Activated T-helper 1 cell treated with Interleukin-2 at 50 U/mL for 16 hours (primary cell): ENCODE measurements around the gene TRAF3.
"Not testable (repeated sequence)": the region's sequence is repeated elsewhere in the genome, so short reads cannot be mapped to it uniquely, and the experiment has no call there.

Experiments used
- DNase-seq: peaks from one replicate; pipeline ENCODE4 v3.0.0-alpha.2; 2020; ENCODE audit warnings: low read depth

The TRAF3 gene

DNA sequence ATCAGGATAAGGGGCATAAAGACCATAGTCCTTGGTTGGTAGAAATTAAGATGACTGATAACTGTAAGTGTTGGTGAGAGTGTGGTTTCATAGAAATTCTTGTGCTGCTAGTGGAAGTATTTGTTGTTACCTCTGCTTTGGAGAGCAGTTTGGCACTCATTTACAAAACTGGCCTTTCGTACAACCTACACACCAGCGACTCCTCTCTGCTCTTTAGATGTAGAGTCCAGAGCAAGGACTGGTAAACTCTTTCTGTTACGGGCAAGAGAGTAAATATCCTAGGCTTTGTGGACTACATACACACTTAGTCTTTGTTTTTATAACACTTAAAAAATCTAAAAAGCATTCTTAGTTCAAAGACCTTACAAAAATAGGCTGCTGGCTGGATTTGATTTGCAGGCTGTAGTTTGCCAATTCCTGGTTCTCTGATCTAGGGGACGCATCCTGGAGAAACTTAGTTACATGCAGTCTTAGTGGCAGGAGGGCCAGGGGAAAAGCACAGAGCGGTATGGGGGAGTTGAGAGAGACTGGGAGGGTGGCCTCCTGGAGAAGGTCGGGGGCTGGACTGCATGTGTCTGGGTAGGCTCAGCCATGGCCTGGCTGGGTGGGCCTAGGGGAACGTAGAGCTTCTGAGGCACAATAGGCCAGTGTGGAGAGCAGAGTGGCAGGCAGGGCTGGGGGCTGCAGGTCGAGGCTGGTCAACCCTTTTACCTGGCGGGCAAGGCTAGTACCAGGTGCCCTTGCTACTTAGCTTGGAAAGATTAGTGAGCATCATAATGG, 89.9 kb downstream of the TRAF3 start:
- DNase-seq: no peak

DNA sequence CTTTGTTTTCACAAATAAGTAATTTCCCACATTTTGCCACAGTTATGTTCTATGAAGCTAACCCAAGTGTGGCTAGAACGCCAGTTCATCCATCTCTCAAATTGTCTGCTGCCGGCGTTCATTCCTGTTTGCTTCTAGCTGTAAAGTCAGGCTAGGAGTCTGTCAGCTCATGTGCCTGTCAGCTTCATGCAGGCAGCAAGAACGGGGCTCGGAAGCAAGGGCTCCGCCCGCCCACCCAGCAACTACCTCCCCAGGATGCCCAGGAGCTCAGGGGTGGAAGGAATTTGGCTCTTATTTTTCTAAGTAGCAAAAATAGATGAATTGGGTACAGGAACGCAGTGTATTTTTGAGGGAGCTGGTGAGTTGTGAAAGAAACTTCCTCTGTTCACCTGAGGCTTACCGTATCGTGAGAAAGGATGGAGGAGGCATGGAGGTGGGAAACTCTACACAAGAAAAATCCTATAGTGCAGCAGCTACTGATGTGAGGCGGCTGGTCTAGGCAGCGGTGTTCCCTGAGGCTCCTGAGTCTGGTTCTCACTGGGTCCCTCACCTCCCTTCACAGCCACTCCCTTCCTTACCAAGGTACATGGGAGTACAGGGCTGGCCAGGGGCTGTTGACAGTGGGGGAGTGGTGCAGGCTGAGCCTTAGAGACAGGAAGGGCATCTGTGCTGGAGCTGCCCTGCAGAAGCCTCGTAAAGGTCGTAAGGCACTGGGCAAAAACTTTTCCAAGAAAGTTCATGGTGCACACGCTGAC, 90.8 kb downstream of the TRAF3 start:
- no peak for DNase-seq

DNA sequence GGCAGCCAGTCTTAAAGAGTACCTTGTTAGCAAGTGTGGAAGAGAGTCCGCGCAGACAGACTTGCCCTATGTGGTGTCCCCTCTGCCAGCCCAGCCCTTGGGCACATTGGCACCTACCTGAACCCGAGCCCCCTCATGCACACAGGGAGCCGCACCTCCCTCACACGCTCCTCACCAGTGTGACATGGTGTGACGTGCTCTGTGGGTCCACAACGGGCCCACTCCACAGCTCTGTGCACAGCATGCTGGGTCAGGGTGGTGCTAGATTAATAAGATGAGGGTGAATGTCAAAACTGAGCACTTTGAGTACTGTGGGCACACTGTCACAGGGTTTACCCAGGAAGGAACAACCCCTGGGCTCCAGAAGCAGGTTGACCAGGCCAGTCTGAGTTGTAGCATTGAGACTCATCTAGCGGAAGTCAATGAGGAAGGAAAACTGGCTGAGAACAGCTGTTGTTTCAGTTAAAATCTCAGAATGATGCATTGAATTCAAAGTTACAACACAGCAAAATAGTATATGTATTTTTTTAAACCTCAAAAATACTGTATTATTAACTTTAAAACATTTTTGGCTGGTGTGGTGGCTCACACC, 91.8 kb downstream of the TRAF3 start:
- no peak for DNase-seq

DNA sequence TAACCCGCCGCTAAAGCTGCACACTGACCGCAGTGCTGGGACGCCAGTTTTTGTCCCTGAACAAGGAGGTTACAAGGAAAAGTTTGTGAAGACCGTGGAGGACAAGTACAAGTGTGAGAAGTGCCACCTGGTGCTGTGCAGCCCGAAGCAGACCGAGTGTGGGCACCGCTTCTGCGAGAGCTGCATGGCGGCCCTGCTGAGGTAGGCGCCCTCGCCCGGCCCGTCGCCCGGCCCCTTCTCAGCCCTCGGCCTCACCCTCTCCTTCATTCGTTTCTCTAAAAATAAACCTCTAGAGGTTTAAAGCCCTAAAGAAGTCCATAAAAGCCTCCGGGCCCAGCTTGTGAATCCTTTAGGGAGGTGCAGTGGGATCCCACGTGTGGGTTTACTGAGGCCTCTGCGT, 93.0 kb downstream of the TRAF3 start:
- no peak for DNase-seq

DNA sequence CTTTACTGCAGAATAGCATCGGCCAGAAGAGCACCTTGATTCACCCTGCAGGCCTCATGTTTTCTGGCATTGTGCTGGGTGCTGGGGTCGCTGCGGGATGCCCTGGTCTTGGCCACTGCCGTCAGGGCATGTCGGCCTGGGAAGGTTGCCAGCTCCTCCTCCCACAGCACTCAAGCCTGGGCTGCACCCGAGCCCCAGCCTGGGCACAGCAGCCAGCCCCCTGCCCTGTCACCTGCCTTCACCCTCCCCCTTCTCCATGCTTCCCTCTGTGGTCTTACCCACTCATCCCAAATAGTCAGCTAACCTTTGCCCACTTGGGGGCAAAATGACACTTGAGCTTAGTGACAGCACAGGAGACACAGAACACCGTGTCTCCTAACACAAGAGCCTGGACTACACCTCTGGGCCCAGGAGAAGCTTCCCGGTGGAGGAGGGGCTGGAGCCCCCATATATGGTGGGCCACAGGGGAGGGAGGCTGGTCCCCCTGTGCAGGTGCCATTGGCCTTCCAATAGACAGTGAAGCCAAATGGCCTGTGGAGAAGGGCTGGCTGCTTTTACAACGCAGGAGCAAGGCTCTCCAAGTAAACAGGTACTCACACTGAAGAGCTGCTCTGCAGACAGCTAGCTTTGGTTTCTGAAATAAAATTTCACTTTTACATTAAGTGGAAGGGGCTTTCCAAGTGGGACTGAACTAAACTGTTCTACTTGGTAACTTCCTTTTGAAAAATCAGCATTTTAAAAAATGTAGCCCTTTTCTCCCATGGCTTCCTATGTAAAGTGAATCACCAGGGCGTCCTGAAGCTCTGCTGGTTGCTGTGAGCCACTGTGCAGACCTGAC, 94.0 kb downstream of the TRAF3 start:
- no peak for DNase-seq

DNA sequence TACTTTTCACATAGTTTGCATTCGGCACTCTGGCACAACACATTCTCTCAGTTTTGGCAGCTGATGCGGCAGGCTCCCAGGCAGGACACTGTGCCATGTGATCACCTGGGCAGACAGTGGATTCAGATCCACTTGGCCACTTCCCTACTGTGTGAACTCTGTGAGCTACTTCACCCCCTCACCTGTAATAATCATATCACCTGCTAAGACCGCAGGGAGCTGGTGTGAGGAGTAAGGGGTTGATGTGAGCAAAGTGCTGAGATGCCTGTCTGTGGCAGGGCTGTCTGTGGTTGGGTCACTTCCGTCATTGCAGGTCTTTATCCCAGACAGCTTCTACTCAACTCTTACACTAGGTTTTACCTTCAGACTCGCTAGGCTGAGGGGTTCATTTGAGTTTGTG, 94.8 kb downstream of the TRAF3 start:
- no peak for DNase-seq

DNA sequence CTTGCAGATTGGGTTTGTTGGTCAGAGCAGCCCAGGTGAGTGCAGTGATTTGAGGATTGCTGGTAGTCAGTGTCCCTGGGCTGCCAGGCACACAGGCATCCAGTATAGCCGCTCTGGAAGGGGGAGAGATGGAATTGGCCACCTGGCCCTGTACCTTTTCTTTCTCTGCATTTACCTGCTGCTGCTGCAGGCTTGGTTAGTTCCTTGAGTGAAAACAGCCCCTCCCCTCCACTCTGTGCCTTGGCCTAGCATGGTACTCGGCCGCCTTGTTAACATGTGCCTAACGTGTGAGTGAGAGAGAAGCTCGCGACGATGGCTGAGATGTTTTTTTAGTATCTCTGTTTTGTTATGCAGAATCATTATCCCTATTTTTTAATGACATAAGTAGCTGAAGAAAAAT, 95.9 kb downstream of the TRAF3 start:
- DNase-seq: no peak

DNA sequence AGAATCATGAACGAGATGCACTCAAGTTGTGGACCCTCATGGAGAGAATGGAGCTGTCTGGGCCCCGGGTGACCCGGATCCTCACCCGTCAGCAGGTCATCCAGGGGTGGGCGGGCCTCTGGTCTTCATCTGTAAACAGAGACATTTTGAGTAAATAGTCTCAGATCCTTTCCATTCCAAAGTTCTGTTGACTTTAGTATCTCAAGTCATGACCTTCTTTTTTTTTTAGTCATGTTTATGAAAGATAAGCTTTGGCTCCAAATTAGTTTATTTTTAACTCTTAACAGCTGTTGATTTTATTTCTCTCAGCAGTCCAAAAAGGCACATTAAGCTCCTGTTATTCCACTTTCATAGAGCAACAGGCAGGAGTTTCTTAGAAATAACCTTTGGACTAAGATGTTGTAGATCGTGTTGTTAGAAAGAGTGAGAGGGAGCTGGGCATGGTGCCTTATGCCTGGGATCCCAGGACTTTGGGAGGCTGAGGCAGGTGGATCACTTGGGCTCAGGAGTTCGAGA, 96.4 kb downstream of the TRAF3 start:
- DNase-seq: no peak

DNA sequence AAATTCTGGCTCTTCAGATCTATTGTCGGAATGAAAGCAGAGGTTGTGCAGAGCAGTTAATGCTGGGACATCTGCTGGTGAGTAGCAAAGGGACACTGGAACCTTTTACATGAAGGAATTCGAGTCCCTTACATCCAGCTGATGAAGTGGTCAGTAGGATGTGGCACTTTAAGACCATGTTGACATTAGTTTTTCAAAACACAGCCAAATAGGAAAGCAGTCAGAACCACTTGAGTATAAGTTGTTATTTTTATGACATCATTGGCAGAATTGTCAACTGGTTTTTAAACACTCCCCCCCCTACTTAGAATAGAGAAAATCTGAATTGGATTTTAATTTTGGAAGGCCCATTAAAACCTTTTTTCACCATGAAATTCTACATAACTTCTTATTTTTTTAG, 98.4 kb downstream of the TRAF3 start:
- DNase-seq: no peak

DNA sequence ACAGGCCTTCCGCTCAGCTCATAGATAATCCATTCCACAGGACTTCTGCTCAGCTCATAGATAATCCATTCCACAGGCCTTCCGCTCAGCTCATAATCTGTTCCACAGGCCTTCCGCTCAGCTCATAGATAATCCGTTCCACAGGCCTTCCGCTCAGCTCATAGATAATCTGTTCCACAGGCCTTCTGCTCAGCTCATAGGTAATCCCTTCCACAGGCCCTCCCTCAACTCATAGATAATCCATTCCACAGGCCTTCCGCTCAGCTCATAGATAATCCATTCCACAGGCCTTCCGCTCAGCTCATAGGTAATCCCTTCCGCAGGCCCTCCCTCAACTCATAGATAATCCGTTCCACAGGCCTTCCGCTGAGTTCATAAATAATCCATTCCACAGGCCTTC, 100.3 kb downstream of the TRAF3 start:
- DNase-seq: not testable (repeated sequence)

DNA sequence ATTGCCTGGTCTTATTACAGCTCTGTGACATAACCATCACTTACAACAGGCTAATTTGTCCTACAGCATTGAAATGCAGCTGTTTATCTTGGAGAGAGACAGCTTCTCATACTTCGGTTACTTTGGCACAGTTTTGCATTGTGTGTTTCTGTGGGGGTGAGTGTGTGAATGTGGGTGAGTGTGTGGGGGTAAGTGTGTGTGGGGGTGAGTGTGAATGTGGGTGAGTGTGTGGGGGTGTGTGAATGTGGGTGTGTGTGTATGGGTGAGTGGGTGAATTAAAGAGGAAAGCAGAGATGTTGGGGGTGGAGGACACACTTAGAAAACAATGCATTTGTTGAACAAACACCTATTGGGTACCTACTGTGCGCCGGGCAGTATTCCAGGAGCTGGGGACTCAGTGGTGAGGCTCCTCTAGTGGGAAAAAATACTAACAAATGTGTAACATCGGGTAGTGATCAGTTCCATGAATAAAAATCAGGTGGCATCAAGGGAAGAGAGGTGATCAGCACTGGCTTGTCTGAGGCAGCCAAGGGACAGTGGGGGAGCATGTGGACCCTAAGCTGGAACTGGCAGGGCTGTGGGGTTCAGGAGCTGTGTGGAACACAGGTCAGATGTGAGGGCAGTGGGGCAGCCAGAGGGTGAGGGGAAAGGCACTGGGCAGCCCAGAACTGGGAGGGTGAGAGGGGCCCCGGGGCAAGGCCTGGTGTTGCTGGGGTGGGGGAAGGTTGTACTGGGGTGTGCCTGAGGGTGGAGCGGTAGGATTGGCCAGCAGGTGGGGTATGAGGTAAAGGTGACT, 101.1 kb downstream of the TRAF3 start:
- no peak for DNase-seq

DNA sequence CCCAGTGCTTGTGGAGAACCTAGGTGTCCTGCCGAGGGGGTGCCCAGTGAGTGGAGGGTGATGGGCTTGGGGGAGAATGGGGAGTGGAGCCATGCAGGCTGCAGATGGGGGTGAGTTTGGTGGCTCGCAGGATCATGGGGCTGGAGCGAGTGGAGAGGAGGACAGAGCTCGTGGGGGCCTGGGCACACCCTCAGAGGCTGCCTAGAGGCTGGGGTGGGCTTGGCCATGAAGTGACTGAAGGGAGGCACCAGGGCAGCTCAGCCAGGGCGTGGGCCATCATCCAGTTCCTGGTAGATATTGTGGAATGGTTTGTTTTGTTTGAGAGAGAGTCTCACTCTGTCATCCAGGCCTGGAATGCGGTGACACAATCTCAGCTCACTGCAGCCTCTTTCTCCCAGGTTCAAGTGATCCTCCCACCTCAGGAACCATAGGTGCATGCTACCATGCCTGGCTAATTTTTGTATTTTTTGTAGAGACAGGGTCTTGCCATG, 101.8 kb downstream of the TRAF3 start:
- no peak for DNase-seq

DNA sequence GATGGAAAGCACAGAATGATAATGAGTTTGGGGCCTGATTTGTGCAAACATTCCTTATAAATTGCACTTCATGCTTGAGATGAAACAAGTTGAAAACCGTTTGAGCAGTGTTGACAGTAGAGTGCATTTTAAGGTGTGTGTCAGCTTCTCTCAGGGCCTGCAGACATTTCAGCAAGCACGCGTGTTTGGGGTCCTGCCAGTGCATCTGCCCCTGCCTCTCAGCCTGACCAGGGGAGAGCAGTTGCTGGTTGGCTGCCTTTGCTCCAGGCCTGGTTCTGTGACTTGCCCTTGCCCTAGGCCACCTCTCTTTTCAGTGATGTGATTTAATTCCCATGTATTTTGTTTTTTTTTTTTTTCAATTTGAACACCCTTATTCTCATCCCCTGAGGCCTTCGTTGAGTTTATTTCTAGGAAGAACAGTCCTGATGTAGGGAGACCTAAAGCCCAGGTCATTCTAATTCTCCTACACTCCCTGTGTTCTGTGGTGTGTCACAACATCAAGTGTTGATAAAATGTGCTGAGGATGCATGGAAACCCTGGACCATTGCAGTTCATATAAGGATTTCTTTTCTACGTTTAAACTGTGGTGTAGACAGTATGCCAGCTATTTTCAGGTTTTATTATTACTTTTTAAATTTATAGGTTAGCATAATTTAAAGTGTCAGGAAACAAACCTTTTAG, 105.1 kb downstream of the TRAF3 start:
- no peak for DNase-seq

DNA sequence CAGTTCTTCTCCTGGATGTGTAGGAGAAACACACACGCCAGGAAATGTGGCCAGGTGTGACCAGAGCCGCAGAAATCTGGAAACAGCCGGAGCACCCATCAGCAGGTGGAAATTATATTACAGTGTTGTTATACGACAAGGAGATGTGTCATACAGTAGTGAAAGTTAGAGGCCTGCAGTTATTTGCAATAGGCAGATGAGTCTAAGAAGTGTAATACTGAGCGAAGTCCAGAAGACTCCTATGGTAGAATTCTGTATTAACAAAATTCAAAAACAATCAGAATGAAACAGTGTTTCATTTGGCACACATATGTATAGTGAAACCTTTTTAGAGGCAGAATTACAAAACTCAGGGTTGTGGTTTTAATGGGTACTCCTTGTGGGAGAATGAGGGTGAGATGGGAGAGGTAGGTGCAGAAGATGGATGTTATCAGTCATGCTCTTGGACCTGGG, 105.9 kb downstream of the TRAF3 start:
- DNase-seq: no peak

DNA sequence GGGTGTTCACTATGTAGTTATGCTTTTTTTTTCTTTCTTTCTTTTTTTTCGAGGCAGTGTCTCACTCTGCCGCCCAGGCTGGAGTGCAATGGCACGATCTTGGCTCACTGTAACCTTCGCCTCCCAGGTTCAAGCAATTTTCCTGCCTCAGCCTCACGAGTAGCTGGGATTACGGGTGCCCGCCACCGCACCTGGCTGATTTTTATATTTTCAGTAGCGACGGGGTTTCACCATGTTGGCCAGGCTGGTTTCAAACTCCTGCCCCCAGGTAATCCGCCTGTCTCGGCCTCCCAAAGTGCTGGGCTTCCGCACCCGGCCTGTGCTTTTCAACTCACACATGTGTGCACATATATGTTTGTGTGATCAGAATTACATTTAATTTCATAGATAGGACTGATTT, 106.3 kb downstream of the TRAF3 start:
- no peak for DNase-seq

DNA sequence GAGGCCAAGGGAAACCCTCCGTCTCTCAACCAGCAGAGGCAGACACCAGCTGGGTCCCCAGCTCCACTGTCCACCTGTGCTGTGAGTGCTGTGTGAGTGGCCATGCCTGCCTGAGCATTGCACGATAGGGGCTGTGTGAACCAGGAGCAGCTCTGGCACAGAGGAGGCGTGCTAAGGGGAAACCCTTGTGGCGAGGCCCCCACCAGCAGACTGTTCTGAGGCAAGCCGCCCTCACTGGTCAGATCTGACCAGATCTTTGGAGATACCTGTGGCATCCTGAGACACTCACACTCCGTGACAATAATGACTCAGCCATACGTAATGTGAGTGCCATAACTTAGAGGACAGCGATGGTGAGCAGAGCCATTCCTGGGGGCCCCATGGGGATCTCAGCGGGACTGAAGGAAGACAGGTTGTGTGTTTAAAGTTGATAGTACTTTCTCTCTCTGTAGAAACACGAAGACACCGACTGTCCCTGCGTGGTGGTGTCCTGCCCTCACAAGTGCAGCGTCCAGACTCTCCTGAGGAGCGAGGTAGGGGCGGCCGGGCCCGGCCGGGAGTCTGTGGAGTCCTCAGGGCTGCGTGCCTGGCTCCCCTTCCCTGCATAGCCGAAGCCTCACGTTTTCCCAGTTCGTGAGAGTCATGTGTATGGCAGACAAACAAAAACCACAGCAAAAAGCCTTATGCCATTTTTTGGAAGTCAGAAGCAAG, 108.6 kb downstream of the TRAF3 start:
- no peak for DNase-seq

DNA sequence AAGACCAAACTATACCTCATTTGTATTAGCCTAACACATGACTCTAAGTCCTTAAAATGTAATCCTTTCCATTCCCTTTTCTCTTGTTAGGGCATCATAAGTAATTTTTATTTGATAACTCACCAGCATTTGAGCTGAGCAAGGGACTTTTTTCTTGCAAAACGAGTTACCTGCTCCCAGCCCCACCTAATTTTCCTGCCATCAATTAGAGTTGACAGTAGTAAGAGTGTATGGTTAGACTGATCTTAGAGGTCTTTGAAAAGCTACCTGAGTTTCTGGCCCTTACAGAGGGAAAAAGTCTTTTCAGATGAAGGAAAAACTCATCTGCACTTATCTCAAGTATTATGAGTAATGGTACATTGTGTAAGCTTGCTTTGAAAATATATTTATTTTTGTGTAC, 111.5 kb downstream of the TRAF3 start:
- no peak for DNase-seq

DNA sequence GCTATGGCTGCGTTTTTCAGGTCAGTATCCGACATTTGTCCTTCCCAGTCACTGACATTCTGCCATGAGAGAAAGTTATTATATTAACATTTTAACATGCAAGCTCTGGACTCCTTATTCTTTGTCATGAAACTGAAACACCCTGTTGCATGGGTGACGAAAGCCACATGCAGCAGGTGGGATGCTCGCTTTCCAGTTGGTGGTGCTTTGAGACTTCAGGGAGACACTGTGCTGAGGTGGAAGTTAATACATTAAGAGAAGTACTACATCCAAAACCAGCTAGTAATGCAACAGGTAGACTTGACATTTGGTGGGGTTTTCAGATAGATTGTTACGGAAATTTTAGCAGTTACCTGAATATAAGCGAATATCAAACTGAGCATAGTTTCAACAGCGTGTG, 112.4 kb downstream of the TRAF3 start:
- no peak for DNase-seq

DNA sequence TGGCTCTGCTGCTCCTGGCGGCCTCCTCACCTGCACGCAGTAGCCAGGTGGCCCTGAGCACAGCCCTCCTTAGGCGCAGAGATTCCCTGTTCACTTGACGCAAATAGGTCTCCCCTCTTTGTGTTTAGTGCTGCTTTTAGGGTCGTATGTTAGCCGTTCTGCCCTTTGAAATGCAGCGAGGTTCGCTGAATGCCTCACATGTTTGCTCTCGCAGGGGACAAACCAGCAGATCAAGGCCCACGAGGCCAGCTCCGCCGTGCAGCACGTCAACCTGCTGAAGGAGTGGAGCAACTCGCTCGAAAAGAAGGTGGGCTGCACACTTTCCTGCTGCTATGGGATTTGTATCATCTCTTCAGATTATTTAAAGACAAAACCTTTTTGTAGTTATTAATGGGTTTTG, 113.9 kb downstream of the TRAF3 start:
- DNase-seq: no peak

DNA sequence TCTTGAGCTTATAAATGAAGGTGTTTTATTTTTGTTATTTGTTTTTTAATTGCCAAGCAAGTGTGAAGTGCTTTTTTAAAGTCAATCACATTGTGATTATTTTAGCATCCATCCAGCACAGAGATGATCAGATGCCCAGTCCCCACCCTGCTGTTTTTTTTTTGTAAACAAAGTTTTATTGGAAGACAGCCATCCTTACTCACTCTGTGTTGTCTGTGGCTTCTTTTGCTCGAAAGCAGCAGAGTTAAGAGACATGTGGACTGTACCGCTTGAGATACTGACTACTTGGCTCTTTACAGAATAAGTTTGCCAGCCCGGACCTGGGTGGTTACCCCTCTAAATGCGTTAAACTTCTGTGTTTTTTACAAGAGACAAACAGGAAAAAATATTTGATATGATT, 114.3 kb downstream of the TRAF3 start:
- no peak for DNase-seq
